GM19099 (cell line): ENCODE measurements around the gene ASAP2.

ENCODE experiments used
- POLR2A ChIP-seq: IDR thresholded peaks from 3 replicates; pipeline ENCODE4 v1.6.1; 2011; ENCODE audit warnings: low read depth; ENCODE audit not compliant: insufficient read length; ENCODE audit errors: extremely low read depth

The ASAP2 gene

DNA sequence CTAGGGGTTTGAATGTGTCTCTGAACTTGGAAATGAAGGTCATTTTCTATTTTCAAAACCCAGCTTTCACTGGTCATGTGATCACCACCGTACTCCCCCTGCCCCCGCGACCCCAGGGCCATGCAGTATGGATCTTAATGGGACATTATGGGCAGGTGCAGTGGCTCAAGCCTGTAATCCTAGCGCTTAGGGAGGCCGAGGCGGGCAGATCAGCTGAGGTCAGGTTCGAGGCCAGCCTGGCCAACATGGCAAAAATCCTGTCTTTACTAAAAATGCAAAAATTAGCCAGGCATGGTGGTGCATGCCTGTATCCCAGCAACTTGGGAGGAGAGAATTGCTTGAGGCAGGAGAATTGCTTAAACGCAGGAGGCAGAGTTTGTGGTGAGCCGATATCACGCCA, 139.4 kb downstream of the ASAP2 start:
- no peak for TF ChIP-seq POLR2A

DNA sequence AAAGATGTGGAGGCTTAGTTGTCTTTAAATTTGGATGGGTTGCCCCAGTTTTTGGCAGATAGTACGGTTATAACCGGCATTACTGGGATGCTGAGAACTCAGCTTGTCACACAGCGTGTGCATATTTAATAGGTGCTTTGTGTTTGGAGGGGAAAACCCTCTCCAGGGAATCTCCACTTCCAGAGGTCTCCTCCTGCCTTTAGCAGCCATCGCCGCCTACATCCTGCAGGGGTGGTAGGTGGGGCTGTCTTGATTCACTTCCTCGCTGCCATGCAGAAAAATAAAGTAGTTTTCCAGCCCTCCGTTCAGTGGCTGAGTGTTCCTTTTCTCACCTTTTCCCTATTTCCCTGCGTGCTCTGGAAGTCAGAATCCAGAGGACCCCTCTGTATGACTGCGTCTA, 140.3 kb downstream of the ASAP2 start:
- TF ChIP-seq POLR2A, result no peak

DNA sequence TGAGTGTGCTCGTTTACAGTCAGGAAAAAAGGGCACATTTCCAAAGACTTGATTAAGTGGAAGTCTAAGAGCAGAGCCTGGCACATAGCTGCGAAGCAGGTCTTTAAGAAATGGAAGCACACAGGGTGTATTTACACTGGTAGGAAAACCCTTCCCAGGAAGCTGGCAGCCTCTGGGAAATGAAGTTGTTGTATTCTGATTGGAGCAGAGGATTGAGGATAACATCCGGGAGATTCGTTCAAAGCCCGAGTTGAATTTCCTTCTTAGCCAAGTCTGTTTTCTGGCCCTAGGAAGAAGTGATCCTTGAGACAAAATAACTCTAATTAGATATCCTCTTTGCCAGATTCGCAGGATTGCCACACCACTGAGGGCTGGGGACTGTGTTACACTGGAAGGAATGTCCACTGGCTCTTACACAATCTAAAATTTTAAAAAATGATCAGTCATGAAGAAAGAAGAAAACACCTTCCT, 140.8 kb downstream of the ASAP2 start:
- TF ChIP-seq POLR2A, result no peak

DNA sequence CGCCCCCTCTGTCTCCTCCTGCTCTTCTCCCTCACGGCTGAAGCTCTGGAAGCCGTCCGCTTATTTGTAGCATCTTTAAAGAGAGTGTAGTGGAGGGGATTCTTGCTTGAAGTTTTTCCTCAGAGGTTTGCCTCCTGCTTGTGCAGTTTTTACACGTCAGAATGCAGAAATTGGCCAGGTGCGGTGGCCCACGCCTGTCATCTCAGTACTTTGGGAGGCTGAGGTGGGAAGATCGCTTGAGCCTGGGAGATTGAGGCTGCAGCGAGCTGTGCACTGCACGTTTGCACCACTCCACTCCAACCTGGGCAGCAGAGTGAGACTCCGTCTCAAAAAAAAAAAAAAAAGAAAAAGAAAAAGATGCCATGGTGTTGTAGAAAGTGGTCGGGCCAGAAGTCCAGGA, 147.7 kb downstream of the ASAP2 start:
- TF ChIP-seq POLR2A, result no peak

DNA sequence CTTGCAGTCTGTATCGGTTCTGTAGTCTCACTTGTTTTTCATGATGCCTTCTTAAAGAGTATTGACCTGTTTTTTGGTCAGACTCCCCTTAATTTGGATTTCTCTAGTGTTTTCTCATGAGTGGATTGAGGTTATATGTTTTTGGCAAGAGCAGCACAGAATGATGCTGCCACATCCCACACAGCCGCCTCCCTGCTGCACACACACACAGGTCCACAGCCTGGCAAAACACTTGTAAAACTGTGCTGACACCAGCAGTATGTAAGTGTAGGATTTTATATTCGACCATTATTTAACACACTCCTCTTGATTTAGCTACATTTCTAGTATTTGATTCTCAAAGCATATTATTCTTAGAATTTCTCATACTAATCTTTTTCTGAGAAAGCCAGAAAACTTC, 148.7 kb downstream of the ASAP2 start:
- no peak for TF ChIP-seq POLR2A

DNA sequence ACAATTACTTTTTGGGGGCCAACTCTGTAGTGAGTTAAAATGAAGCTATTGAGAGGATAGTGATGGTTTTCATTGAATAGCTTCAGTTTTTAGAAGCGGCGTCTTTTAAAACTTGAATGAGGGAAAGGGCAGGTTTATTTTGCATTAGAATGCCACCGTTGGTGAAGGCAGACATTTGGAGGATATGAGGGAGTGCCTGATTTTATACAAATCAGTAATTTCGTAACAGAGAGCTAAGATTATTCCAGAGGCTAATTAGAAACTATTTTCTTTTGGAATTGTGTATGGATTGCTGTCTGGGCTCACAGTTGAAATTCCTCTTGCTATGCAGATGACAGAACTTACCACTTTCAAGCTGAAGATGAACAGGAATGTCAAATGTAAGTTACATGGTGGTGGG, 149.1 kb downstream of the ASAP2 start:
- TF ChIP-seq POLR2A, result no peak

DNA sequence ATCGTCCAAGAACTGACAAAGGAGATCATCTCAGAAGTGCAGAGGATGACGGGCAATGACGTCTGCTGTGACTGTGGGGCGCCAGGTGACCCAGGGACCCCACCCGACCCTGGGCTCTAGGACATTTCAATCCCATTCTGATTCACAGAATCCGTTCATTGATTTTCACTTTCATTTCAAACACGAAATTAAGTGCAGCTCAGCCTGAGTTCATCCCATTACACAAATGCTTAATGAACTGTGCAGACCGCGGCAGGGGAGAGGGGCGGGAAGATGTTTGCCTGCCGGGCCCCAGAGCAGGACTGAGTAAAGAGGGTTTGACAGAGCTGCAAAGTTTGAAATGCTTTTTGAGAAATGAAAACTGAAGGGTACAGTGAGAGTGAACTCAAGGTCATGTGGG, 149.6 kb downstream of the ASAP2 start:
- no peak for TF ChIP-seq POLR2A

DNA sequence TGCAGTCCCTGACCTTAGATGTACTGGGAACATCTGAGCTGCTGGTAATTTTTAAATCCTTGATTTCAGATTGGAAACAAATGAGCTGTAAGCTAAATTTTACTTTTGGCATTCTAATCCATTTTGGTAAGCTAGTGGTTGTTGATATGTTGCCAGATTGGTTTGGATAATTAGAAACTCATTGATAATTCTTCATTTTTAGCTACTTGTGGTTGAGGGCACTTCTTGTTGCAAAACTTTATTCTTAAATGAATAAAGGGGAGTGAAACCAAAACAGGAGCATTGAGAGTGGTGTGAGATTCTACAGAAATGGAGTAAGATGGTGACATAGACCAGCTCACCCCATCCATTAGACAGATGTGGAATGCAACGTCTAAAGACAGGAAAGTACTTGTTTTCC, 152.2 kb downstream of the ASAP2 start:
- no peak for TF ChIP-seq POLR2A

DNA sequence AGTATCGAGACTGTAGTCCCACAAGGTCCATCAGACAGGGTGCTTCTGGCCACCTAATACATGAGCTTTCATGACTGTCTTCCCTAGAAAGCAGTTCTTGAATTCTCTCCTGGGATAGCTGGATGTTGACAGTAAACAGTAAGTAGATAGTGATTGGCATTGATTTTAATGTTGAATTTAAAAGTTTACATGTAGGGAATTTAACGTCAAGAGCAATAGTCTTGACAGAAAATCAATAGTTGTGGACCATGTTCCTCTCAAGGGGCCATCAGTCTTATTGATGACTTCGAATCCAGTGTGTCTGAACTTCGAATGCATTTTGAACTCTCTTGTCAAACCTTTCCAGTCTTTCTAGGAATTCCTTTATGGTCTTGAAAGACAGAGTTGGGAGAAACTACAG, 152.9 kb downstream of the ASAP2 start:
- TF ChIP-seq POLR2A, result no peak

DNA sequence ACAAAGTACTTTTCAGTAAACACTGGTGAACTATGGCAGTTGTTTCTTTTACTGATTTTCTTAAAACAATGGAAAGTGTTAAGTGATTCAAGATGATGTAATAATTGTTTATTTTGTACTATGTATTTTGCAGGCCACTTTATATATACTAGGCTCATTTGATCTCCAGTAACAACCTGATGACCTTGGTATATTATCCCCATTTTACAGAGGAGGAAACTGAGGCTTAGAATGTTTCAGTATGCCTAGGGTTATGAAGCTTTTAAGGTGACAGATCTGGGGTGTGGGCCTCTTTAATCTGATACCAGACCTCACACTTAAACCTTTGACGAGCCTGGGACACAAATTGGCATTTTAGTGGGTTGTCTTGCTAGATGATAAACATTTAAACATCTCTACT, 153.5 kb downstream of the ASAP2 start:
- TF ChIP-seq POLR2A, result no peak

DNA sequence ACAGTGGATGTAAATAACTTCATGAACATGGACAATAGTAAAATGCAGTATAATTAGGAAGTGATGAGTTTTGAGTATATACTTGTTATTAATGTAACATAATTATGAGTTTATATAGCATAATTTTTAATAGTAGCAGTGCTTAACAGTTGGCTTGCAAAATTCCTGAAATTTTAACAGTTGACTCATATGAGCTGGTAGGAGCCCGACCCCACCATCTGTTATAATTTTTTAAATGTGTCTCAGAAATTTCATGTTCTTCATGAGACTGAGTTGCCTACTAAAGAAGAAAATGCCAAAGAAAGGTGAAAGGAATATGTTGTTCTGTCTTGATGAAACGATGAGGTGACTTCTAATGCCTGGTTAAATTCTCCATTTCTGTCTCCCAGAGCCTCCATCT, 154.1 kb downstream of the ASAP2 start:
- TF ChIP-seq POLR2A, result no peak

DNA sequence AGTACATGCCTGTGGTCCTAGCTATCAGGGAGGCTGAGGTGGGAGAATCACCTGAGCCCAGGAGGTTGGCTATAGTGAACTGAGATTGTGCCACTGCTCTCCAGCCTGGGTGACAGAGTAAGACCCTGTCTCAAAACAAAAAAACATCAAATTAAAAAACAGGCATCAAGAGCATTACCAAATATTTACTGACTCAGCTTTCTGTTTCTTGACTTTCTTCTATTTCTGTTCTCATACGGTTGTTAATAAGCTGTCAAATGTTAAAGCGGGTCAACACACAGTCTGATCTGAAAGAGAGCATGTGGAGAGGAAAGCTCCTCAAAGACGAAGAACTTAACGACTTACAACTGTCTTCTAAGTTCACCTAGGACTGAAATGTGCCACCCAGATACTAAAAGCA, 157.8 kb downstream of the ASAP2 start:
- no peak for TF ChIP-seq POLR2A

DNA sequence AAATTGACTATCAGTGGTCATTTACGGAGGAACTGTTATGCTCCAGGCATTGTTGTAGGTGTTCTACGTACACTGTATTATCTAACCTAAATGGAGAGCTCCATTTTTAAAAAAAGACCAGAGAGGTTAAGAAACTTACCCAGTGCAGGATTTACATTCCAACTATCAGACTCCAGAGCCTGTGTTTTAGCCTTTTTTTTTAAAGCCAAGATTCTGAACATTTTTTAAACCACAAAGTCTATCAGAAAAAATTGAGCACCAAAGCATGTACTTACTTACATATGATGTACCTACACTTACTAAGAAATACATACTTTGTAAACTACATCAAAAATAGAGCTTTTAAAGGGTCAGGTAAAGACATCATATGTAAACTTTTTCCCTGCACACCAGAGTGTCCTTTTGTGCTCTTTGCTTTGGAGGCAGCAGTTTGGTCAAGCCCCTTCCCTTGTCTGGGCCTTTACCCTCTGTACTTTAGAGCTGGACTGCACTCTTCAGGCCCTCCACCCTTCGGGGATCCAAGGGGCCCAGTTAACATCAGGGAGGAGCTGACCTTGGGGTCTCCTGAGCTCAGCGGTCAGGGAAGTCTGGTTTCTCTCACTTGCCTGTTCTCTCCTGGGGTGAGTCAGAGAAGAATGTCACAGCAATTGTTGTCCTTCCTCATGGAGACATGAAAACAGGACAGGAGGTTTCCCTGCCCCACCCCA, 158.3 kb downstream of the ASAP2 start:
- no peak for TF ChIP-seq POLR2A

DNA sequence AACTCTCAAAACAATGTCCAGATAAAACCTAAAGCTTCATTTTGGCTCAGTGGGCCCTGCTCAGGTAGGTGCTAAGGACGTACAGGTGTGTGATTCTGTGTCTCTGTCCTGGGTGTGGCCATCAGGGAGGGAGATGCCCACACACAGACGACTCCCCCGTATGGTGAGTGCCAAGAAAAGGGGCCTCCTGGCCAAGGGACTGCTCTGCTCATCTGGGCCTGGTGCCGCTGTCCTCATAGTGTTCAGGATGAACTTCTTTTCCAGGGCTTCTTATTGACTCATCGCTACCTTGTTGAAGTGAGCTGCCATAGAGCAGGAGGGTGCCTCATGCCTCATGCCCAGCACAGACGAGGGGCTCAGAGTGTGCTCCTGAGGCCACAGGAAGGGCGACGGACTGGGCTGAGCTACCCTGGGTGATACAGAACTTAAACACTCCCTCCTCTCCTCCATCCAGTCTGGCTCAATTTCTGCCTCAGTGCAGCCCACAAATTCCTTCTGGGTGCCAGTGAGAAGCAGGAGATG, 158.9 kb downstream of the ASAP2 start:
- TF ChIP-seq POLR2A, result no peak

DNA sequence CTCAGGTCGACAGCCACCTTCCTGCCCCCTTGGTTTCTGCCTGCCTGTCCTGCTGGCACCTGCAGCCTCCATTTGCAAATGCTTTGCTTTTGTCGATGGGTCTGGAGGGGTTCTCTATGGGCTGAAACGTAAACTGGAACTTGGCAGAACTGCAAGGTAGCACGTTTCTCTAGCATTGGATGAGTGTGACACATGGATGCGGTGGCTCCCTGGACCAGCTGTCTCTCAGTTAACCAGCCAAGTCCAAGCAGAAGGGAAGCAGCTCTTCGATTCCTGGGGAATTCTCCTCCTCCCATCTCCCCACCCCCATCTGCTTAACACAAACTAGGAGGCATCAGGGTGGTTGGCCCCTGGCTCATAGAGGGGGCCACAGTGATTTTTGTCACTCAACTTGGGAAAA, 159.4 kb downstream of the ASAP2 start:
- TF ChIP-seq POLR2A, result no peak

DNA sequence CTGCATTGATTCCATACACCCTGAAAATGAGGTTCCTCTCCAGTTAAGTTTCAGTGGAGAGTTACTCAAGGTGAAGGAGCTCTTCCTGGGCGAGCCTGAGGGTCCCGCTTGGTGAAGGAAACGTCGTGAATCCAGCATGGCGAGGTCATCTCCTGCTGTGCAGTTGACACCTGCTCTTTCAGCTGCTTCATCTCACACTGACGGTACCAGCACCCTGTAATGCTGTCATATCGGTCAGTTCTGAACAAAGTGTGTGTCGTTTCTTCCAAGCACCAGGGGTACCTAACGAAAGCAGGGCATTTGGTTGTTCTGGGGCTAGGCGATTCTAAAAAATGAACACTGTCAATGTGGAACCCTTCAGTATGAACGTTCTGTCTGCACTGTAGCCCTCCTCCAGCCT, 164.1 kb downstream of the ASAP2 start:
- TF ChIP-seq POLR2A, result no peak

DNA sequence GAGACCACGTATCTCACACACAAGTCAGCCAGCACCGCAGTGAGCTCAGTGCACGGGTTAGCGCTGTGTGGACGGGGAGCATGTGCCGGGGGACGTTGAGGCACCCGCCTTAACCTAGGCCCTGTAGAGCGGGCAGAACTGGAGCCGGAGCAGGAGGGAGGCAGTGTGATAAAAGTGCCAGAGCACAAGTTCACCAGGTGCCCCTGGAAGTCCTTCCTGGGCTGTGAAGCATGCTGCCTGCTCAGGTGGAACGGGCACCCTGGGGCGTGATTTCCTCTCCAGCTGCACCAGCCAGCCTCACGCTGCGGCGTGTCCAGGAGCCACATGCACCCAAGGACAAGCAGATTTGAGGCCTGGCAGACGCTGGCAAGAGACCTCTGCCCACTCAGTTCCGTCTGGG, 166.4 kb downstream of the ASAP2 start:
- TF ChIP-seq POLR2A, result no peak
